SK-N-MC (cell line): ENCODE measurements around the gene ATG2A.

Experiments
- DNase-seq: peaks from one replicate; pipeline ENCODE4 v3.0.0-alpha.2; 2011; ENCODE audit warnings: low read depth, low spot score
- H3K27ac ChIP-seq: fragments of 200-600 bp; sonication (generic); 2 replicates; pipeline ENCODE4 v1.5.1; 2016; ENCODE audit warnings: mixed run types
- H3K36me3 ChIP-seq: fragments of 200-600 bp; sonication (generic); 2 replicates; pipeline ENCODE4 v1.6.1; 2017; ENCODE audit warnings: antibody characterized with exemption, low read length, mixed read lengths; ENCODE audit not compliant: insufficient read depth
- H3K4me3 ChIP-seq: fragments of 200-600 bp; sonication (generic); 2 replicates; pipeline ENCODE4 v1.5.1; 2016
- H3K9ac ChIP-seq: fragments of 200-600 bp; sonication (generic); 2 replicates; pipeline ENCODE4 v1.8.0; 2017; ENCODE audit warnings: mixed run types, mixed read lengths; ENCODE audit not compliant: insufficient read length
- H3K9me3 ChIP-seq: fragments of 200-600 bp; sonication (generic); 2 replicates; pipeline ENCODE4 v1.6.1; 2017; ENCODE audit warnings: low read depth, mild to moderate bottlenecking, antibody characterized with exemption, low read length, moderate library complexity, mixed read lengths
- EZH2 ChIP-seq: fragments of 200-600 bp; sonication (generic); IDR thresholded peaks from one replicate; pipeline ENCODE4 v1.6.1; 2017; ENCODE audit warnings: antibody characterized with exemption
- FOXP2 ChIP-seq: optimal IDR thresholded peaks from 2 replicates; pipeline ENCODE3; 2011; ENCODE audit warnings: mild to moderate bottlenecking, moderate library complexity; ENCODE audit not compliant: insufficient read depth; ENCODE audit errors: extremely low read length, control extremely low read depth
- POLR2AphosphoS5 ChIP-seq: IDR thresholded peaks from 2 replicates; pipeline ENCODE4 v1.6.1; 2012; ENCODE audit warnings: mild to moderate bottlenecking, low read depth, low read length, borderline replicate concordance

Gene ATG2A

DNA sequence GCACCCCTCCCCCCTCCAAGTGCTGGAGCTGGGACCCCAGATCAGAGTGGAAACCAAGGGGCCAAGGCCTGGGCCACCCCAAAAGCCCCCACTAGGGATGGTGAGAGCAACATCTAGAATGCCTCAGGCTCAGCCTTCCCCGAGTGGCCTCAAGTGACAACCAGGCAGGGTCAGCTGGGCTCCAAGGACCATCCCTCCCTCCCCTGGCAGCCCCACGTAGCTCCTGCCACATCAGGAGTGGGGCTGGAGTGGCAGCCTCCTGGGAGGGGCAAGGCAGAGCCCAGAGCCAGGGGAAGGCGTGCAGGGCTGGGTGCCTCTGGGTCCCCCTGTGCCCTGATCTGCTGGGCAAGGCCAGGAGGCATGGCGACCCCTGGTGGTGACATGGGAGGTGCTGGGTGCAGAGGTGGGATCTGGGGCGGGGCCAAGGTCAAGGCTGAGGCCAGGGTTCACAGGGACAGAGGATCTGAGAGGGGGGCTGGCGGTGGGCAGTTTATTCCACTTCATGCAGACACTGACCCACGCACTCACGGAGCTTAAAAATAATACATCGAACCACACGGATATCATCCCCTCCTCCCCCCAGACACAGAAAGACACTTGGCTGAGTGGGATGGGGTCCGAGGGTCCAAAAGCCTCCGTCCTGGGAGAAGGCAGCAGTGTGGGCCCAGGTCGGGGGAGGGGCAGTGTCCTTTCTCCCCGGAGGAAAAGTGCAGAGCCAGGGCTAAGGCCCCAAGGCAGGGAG is 22.8 kb downstream of the ATG2A start:
- TF ChIP-seq EZH2 (no peak), FOXP2 (no peak), POLR2AphosphoS5 (no peak)
- no peak for DNase-seq
- H3K9ac ChIP-seq: no peak overlapping the region
- H3K9me3 ChIP-seq: no peaks in the 10 kb centered on the region
- no peak overlapping the region for H3K27ac ChIP-seq
- H3K36me3 ChIP-seq: no peaks in the 10 kb centered on the region; the same call in 1 of the 2 replicates
- no peak overlapping the region for H3K4me3 ChIP-seq

DNA sequence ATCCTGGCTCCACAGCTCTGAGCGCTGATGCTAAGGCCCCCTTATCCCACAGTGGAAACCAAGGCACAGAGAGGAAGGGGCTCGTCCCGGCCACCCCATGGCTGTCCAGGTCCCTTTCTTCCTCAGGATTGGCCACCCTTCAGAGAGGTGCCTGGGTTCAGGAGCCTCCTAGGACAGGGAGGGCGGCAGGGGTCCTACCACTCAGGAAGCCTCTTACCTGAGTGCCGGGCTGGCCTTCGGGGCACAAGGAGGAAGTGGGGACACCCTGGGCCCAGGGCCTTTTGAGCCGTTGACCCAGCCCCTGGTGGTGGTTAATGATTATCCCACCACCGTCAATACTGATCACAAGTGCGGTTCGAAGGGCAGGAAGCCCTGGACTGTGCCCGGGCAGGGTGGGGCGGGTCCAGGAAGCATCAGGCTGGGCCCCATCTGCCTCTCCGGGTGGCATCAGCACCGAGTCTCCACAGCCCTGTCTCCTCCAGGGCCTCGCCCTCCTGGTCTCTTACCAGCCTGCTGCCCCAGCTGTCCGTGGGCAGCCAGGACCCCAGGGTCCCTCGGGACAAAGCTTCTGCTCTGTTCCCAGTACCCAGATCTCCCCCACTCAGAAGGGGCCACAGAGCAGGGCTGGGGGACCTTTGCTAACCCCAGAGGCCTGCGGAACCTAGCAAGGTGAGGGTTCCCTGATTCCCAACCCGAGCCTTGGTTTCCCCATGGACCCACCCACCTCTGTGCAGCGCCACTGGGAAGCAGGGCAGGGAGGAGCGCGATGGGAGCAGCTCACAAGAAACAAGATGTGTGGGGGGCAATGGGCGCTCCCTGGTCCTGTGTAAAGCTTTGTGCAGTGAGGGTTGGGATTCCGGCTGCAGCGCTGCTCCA is 23.6 kb downstream of the ATG2A start:
- H3K9ac ChIP-seq: no peak overlapping the region
- H3K9me3 ChIP-seq: no peaks in the 10 kb centered on the region
- TF ChIP-seq EZH2 (no peak), FOXP2 (no peak), POLR2AphosphoS5 (no peak)
- no peak for DNase-seq
- H3K27ac ChIP-seq: no peak overlapping the region
- H3K4me3 ChIP-seq: no peak overlapping the region
- no peaks in the 10 kb centered on the region; the same call in 1 of the 2 replicates for H3K36me3 ChIP-seq

DNA sequence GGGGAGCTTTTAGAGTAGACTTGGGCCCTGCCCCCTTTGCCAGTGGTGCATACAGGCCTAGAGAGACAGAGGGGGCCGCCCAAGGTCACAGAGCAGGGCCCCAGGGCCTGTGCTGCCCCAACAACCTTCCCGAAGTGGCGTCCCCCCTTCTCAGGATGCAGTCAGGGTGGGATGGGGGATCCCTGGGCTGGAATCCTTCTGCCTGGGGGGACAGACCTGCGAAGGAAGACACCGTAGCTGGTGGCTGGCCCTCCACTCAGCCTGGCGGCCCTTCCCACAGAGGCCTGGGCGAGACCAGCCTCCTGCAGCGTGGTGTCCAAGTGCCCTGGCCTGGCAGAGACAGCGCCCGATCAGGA is 24.2 kb downstream of the ATG2A start:
- no peaks in the 10 kb centered on the region for H3K9me3 ChIP-seq

DNA sequence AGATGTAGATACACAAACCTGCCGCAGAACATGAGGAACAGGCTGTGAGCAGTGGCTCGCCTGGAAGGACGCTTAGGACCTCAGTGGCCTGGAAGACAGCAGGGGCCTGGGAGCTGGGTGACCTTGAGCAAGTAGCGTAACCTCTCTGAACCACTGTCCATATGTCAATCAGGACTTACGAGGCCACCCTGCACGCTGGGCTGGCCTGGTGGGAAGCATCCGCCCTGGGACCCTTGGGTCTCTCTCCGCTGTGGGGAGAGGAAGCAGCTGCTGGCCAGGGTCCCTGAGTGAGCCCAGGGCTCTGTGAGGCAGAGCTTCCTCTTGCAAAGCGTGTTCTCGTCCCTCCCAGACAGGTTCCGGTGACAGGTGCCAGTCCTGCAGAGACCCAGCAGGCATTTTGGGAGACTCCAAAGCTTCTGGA is 24.6 kb downstream of the ATG2A start:
- TF ChIP-seq FOXP2: no peak
- no peak for TF ChIP-seq EZH2
- TF ChIP-seq POLR2AphosphoS5: no peak
- Histone ChIP-seq H3K9ac (no peak overlapping the region), H3K4me3 (no peak overlapping the region), H3K9me3 (no peaks in the 10 kb centered on the region), H3K27ac (no peak overlapping the region), H3K36me3 (no peaks in the 10 kb centered on the region)
- no peak for DNase-seq

More for the DNA sequence above, 24.2 kb downstream of the ATG2A start:
- H3K27ac ChIP-seq: no peak overlapping the region
- H3K4me3 ChIP-seq: no peak overlapping the region
- H3K36me3 ChIP-seq: no peaks in the 10 kb centered on the region
- TF ChIP-seq POLR2AphosphoS5 (no peak), EZH2 (no peak), FOXP2 (no peak)
- H3K9ac ChIP-seq: no peak overlapping the region
- DNase-seq: no peak

DNA sequence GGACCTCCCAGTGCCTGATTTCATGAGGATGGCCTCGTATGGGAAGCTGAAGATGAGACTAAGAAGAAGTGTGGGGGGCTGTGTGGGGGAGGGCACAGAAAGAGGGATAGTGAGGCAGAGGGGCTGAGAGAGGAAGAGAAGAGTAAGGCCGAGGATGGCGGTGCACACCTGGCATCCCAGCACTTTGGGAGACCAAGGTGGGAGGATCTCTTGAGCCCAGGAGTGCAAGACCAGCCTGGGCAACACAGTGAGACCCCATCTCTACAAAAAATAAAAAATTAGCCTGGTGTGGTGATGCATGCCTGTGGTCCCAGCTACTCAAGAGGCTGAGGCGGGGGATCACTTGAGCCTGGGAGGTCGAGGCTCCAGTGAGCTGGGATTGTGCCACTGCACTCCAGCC is 25.1 kb downstream of the ATG2A start:
- DNase-seq: no peak
- H3K36me3 ChIP-seq: no peaks in the 10 kb centered on the region
- no peak overlapping the region for H3K27ac ChIP-seq
- no peak overlapping the region for H3K9ac ChIP-seq
- TF ChIP-seq POLR2AphosphoS5 (no peak), EZH2 (no peak), FOXP2 (no peak)
- no peak overlapping the region for H3K4me3 ChIP-seq
- H3K9me3 ChIP-seq: no peaks in the 10 kb centered on the region

DNA sequence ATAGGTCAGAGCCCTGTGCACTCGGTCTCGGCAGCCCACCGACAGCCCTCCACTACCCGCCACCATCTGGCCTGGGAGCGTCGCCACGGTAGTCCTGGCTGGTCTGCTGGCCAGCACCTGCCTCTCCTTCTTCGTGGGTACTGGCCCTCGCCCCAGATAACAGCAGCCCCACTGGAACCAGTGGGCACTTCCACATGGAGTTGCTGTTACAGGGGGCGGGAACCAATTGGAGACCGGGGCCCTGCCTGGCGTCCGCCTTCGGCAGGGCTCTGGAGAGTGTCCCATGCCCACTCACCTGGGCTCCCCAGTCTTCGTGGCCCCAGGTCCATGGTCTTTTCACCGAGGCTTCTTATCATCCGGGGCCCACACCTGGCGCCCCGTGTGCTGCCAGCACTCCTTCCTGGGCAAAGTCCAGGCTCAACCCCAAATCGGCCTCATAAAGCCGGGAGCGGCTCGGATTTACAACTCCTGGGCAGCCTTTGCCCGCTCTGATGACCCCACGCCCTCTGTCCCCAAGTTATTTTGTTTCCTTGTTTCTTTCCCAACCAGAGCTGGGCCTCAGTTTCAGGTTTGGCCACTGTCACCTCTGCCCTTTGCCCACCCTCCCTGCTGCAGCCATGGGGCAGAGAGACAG is 25.7 kb downstream of the ATG2A start:
- Histone ChIP-seq H3K9ac (no peak overlapping the region), H3K36me3 (no peaks in the 10 kb centered on the region), H3K9me3 (no peaks in the 10 kb centered on the region), H3K4me3 (no peak overlapping the region), H3K27ac (no peak overlapping the region)
- DNase-seq: no peak
- TF ChIP-seq POLR2AphosphoS5 (no peak), FOXP2 (no peak), EZH2 (no peak)

DNA sequence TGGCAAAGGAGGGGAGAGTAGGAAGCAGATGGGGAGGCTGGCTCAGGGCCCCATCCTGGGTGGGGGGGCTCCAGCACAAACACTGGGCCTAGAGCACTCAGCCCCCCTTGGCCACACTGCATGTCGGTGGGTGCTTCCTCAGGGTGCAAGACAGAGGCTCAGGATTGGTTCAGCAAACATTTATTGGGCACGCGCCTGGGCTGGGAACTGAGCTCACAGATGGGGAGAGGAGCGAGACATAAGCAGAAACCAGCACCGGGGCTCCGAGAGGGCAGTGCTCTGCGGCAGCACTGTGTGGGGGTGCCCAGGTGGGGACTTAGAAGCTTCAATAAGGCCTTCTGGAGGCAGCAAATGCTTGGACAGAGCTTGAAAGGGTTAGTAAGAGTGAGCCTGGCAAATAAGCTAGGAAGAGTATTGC is 26.5 kb downstream of the ATG2A start:
- TF ChIP-seq EZH2 (no peak), POLR2AphosphoS5 (no peak), FOXP2 (no peak)
- H3K9ac ChIP-seq: no peak overlapping the region

More for the DNA sequence above, 26.5 kb downstream of the ATG2A start:
- Histone ChIP-seq H3K9me3 (no peaks in the 10 kb centered on the region), H3K4me3 (no peak overlapping the region), H3K27ac (no peak overlapping the region), H3K36me3 (no peaks in the 10 kb centered on the region)
- DNase-seq: no peak
